Stimulated activated memory B cell treated with anti-CD40 and anti-IgM and Interleukin-4, amounts not matched to agents 10 μg/mL and 1 μg/mL and 100 μg/mL, for 72 hours (primary cell): ENCODE data around the gene GPBAR1.
"Not testable (repeated sequence)": the region's sequence is repeated elsewhere in the genome, so short reads cannot be mapped to it uniquely, and the experiment has no call there.

Experiments used
- ATAC-seq: fragments of 150-1000 bp; cut with Tn5 transposase; 2 replicates; pipeline ENCODE4 v1.10.0; 2021
- H3K27ac Mint-ChIP-seq: one replicate; pipeline ENCODE4 v1.8.0; 2022; ENCODE audit warnings: mild to moderate bottlenecking, mixed read lengths
- H3K27me3 Mint-ChIP-seq: one replicate; pipeline ENCODE4 v1.8.0; 2022; ENCODE audit warnings: mixed read lengths
- H3K36me3 Mint-ChIP-seq: one replicate; pipeline ENCODE4 v1.8.0; 2022; ENCODE audit warnings: mixed read lengths
- H3K4me1 Mint-ChIP-seq: one replicate; pipeline ENCODE4 v1.8.0; 2022; ENCODE audit warnings: mixed read lengths
- H3K4me3 Mint-ChIP-seq: one replicate; pipeline ENCODE4 v1.8.0; 2022; ENCODE audit warnings: mild to moderate bottlenecking, moderate library complexity, mixed read lengths
- H3K9me3 Mint-ChIP-seq: one replicate; pipeline ENCODE4 v1.8.0; 2022; ENCODE audit warnings: mixed read lengths

Gene GPBAR1

GRCh38 chr2:218298314-218298875 is 37.6 kb downstream of the GPBAR1 start:
- no peak overlapping the region for H3K27ac Mint-ChIP-seq
- H3K4me1 Mint-ChIP-seq, result peaks cover 27% of the 10 kb centered on the region
- no peak for ATAC-seq
- no peaks in the 10 kb centered on the region for H3K27me3 Mint-ChIP-seq
- H3K36me3 Mint-ChIP-seq, result no peaks in the 10 kb centered on the region
- H3K9me3 Mint-ChIP-seq, result no peaks in the 10 kb centered on the region
- H3K4me3 Mint-ChIP-seq, result no peak overlapping the region

GRCh38 chr2:218300141-218300540 is 39.3 kb downstream of the GPBAR1 start:
- Mint-ChIP-seq H3K27ac (no peak overlapping the region), H3K9me3 (no peaks in the 10 kb centered on the region), H3K4me3 (no peak overlapping the region), H3K4me1 (peaks cover 10% of the 10 kb centered on the region), H3K27me3 (no peaks in the 10 kb centered on the region), H3K36me3 (no peaks in the 10 kb centered on the region)
- ATAC-seq, result no peak

GRCh38 chr2:218301176-218301819 is 40.5 kb downstream of the GPBAR1 start:
- peaks cover 6% of the 10 kb centered on the region for H3K4me1 Mint-ChIP-seq
- ATAC-seq, result peak; percentile 87
- H3K9me3 Mint-ChIP-seq, result no peaks in the 10 kb centered on the region
- H3K27me3 Mint-ChIP-seq, result no peaks in the 10 kb centered on the region
- H3K27ac Mint-ChIP-seq, result peak overlapping the region; percentile 78
- no peak overlapping the region for H3K4me3 Mint-ChIP-seq
- H3K36me3 Mint-ChIP-seq, result no peaks in the 10 kb centered on the region

GRCh38 chr2:218305383-218305782 is 44.6 kb downstream of the GPBAR1 start:
- ATAC-seq, result no peak
- Mint-ChIP-seq H3K27me3 (no peaks in the 10 kb centered on the region), H3K36me3 (no peaks in the 10 kb centered on the region), H3K4me3 (no peak overlapping the region), H3K4me1 (peaks cover 6% of the 10 kb centered on the region), H3K27ac (no peak overlapping the region), H3K9me3 (no peaks in the 10 kb centered on the region)

GRCh38 chr2:218306184-218306920 is 45.5 kb downstream of the GPBAR1 start:
- ATAC-seq, result no peak
- Mint-ChIP-seq H3K4me3 (no peak overlapping the region), H3K27me3 (no peaks in the 10 kb centered on the region), H3K36me3 (no peaks in the 10 kb centered on the region), H3K27ac (no peak overlapping the region), H3K4me1 (peaks cover 4% of the 10 kb centered on the region), H3K9me3 (no peaks in the 10 kb centered on the region)

- H3K9me3 Mint-ChIP-seq, result no peaks in the 10 kb centered on the region
- H3K36me3 Mint-ChIP-seq, result no peaks in the 10 kb centered on the region
- ATAC-seq, result no peak
- H3K4me1 Mint-ChIP-seq, result no peaks in the 10 kb centered on the region
- no peaks in the 10 kb centered on the region for H3K27me3 Mint-ChIP-seq
- no peak overlapping the region for H3K4me3 Mint-ChIP-seq
- H3K27ac Mint-ChIP-seq, result no peak overlapping the region
Measured at GRCh38 chr2:218307415-218308090, 46.7 kb downstream of the GPBAR1 start.

- no peak overlapping the region for H3K4me3 Mint-ChIP-seq
- no peak overlapping the region for H3K27ac Mint-ChIP-seq
- H3K4me1 Mint-ChIP-seq, result no peaks in the 10 kb centered on the region
- no peaks in the 10 kb centered on the region for H3K27me3 Mint-ChIP-seq
- H3K9me3 Mint-ChIP-seq, result no peaks in the 10 kb centered on the region
- H3K36me3 Mint-ChIP-seq, result no peaks in the 10 kb centered on the region
- ATAC-seq, result no peak
Measured at GRCh38 chr2:218310853-218311540, 50.2 kb downstream of the GPBAR1 start.

GRCh38 chr2:218311541-218312266 is 50.9 kb downstream of the GPBAR1 start:
- not testable (repeated sequence) for H3K27ac Mint-ChIP-seq, H3K4me1 Mint-ChIP-seq, ATAC-seq, H3K4me3 Mint-ChIP-seq, H3K27me3 Mint-ChIP-seq, H3K9me3 Mint-ChIP-seq, H3K36me3 Mint-ChIP-seq

- H3K9me3 Mint-ChIP-seq, result no peaks in the 10 kb centered on the region
- no peak overlapping the region for H3K4me3 Mint-ChIP-seq
- peaks cover 4% of the 10 kb centered on the region for H3K4me1 Mint-ChIP-seq
- ATAC-seq, result no peak
- H3K27ac Mint-ChIP-seq, result no peak overlapping the region
- H3K36me3 Mint-ChIP-seq, result no peaks in the 10 kb centered on the region
- no peaks in the 10 kb centered on the region for H3K27me3 Mint-ChIP-seq
Measured at GRCh38 chr2:218312267-218312756, 51.5 kb downstream of the GPBAR1 start.

GRCh38 chr2:218313356-218313755 is 52.5 kb downstream of the GPBAR1 start:
- Mint-ChIP-seq H3K9me3 (no peaks in the 10 kb centered on the region), H3K27ac (no peak overlapping the region), H3K27me3 (no peaks in the 10 kb centered on the region), H3K4me3 (no peak overlapping the region), H3K4me1 (peaks cover 4% of the 10 kb centered on the region), H3K36me3 (no peaks in the 10 kb centered on the region)
- ATAC-seq, result no peak
